Endothelial cell of umbilical vein (primary cell): Measurements from ENCODE around the gene NAMPT. TPM values are rescaled to one million over a fixed set of nuclear protein-coding genes. Genes with fewer than 3 reads are reported as not detected.

Source experiments
- BruUV-seq: library from RNA; stranded (reverse); fragments of 400-500 nt; replicated peaks from 2 replicates; lab custom pipeline; 2021; lab: Mats Ljungman, UMichigan
- CTCF ChIA-PET: fragments of 300-600, 350-600 bp; sonication (Branson Sonifier 250); formaldehyde crosslinking; loops from one replicate; lab custom pipeline; 2021; ENCODE audit warnings: antibody characterized with exemption, inconsistent platforms; lab: Charles Lee
- POLR2A ChIA-PET: fragments of 300-600, 350-600 bp; sonication (Branson Sonifier 250); formaldehyde crosslinking; loops from one replicate; lab custom pipeline; 2021; ENCODE audit warnings: antibody characterized with exemption, inconsistent platforms; lab: Charles Lee
- DNase-seq: peaks from one replicate; pipeline ENCODE4 v3.0.0-alpha.2; 2011; ENCODE audit warnings: low read depth, low spot score
- FAIRE-seq: peaks from 2 replicates; lab custom pipeline; 2011; peaks lifted over from hg19 to GRCh38; lab: Jason Lieb, UNC
- H2AFZ ChIP-seq: 2 replicates; pipeline ENCODE4 v1.6.0; 2012; ENCODE audit warnings: low read depth, low read length, control low read depth, inconsistent platforms
- H3K27ac ChIP-seq: 2 replicates; pipeline ENCODE4 v1.5.1; 2011; ENCODE audit warnings: low read depth, mild to moderate bottlenecking, control low read depth, low read length, moderate library complexity; ENCODE audit not compliant: insufficient read depth
- H3K27me3 ChIP-seq, 2 experiments: 2 replicates each; pipeline versions ENCODE4 v1.6.0 to v1.6.1; 2011; ENCODE audit warnings: low read length in 2 of 2, mixed read lengths in 1 of 2; ENCODE audit not compliant: control insufficient read depth in 2 of 2, insufficient read depth in 2 of 2
- H3K36me3 ChIP-seq, 2 experiments: 2 replicates in 1 of 2; 3 replicates in 1 of 2; pipeline ENCODE4 v1.5.1; 2011; ENCODE audit warnings: low read length in 2 of 2, mild to moderate bottlenecking in 1 of 2, moderate library complexity in 1 of 2; ENCODE audit not compliant: control insufficient read depth in 2 of 2, insufficient read depth in 2 of 2; ENCODE audit errors: extremely low read depth in 1 of 2
- H3K4me1 ChIP-seq: 3 replicates; pipeline ENCODE4 v1.5.1; 2011; ENCODE audit warnings: mild to moderate bottlenecking, low read length; ENCODE audit not compliant: control insufficient read depth, insufficient read depth; ENCODE audit errors: extremely low read depth
- H3K4me2 ChIP-seq: 2 replicates; pipeline ENCODE4 v1.6.1; 2011; ENCODE audit warnings: low read length, control low read depth, mixed read lengths; ENCODE audit not compliant: insufficient read depth
- H3K4me3 ChIP-seq, 3 experiments: fragments of 200-600 bp in 1 of 3; sonication (generic), shearing (Covaris generic) in 1 of 3; replicated peaks in 1 of 3; 2 replicates each; pipeline ENCODE4 v1.5.1; 2011 to 2016; ENCODE audit warnings: control low read depth in 3 of 3, low read length in 3 of 3, mild to moderate bottlenecking in 2 of 3, inconsistent platforms in 1 of 3, low read depth in 1 of 3, moderate library complexity in 1 of 3; ENCODE audit not compliant: insufficient read depth in 1 of 3
- H3K79me2 ChIP-seq: 2 replicates; pipeline ENCODE4 v1.6.0; 2012; ENCODE audit warnings: low read length, inconsistent platforms; ENCODE audit not compliant: control insufficient read depth, insufficient read depth
- H3K9ac ChIP-seq: replicated peaks from 2 replicates; pipeline ENCODE3; 2011; ENCODE audit warnings: low read length, control low read depth; ENCODE audit not compliant: insufficient read depth; ENCODE audit errors: extremely low read depth
- H3K9me1 ChIP-seq: replicated peaks from 3 replicates; pipeline ENCODE4 v1.6.0; 2011; ENCODE audit warnings: mild to moderate bottlenecking, low read length; ENCODE audit not compliant: control insufficient read depth, insufficient read depth; ENCODE audit errors: extremely low read depth
- H3K9me3 ChIP-seq: replicated peaks from 2 replicates; pipeline ENCODE4 v1.5.1; 2012; ENCODE audit warnings: low read length, inconsistent platforms; ENCODE audit not compliant: control insufficient read depth, insufficient read depth
- H4K20me1 ChIP-seq: replicated peaks from 2 replicates; pipeline ENCODE3; 2011; ENCODE audit warnings: mild to moderate bottlenecking, low read length; ENCODE audit not compliant: control insufficient read depth, insufficient read depth; ENCODE audit errors: extremely low read depth
- EZH2 ChIP-seq: IDR thresholded peaks from 2 replicates; pipeline ENCODE4 v1.6.1; 2012; ENCODE audit warnings: borderline replicate concordance, low read depth, mild to moderate bottlenecking, moderate library complexity, low read length, inconsistent platforms; ENCODE audit not compliant: severe bottlenecking
- FOS ChIP-seq: IDR thresholded peaks from 2 replicates; pipeline ENCODE4 v1.6.1; 2011; ENCODE audit warnings: mild to moderate bottlenecking, low read length, moderate library complexity, borderline replicate concordance; ENCODE audit not compliant: insufficient read depth
- GATA2 ChIP-seq: IDR thresholded peaks from 2 replicates; pipeline ENCODE4 v1.7.0; 2011; ENCODE audit warnings: low read depth, mild to moderate bottlenecking, moderate library complexity, mixed read lengths, low read length; ENCODE audit not compliant: insufficient read length, insufficient read depth
- JUN ChIP-seq: IDR thresholded peaks from 2 replicates; pipeline ENCODE4 v1.6.1; 2011; ENCODE audit warnings: borderline replicate concordance, low read depth; ENCODE audit not compliant: insufficient read length, insufficient read depth
- MYC ChIP-seq: IDR thresholded peaks from one replicate; pipeline ENCODE4 v1.6.1; 2011; ENCODE audit warnings: mild to moderate bottlenecking, low read depth, low read length
- POLR2A ChIP-seq: IDR thresholded peaks from 2 replicates; pipeline ENCODE4 v1.6.1; 2012; ENCODE audit warnings: low read depth, mild to moderate bottlenecking, control low read depth, low read length
- POLR2AphosphoS5 ChIP-seq: IDR thresholded peaks from 2 replicates; pipeline ENCODE4 v1.6.1; 2012; ENCODE audit warnings: low read depth, mild to moderate bottlenecking, control low read depth, low read length, moderate library complexity; ENCODE audit not compliant: insufficient read depth
- dilution Hi-C: fragments of 300-500 bp; cut with MboI; formaldehyde crosslinking; loops from one replicate; pipeline ENCODE4 v1.15.0; 2019; ENCODE audit warnings: low sequenced_read_pairs; ENCODE audit not compliant: extremely low pct_ligation_motif_present
- intact Hi-C: fragments of 100-400 bp; cut with micrococcal nuclease; formaldehyde crosslinking; loops from one replicate; pipeline ENCODE4 v1.10.0; 2022
- polyA plus RNA-seq, 4 experiments: library from polyadenylated mRNA; depleted of rRNA in 3 of 4; stranded (reverse) in 3 of 4; unstranded in 1 of 4; fragments of >200 nt; gene quantifications; 2 replicates each; pipeline versions ENCODE4 v1.2.1 to v1.2.3, GENCODE V29; 2011 to 2012; ENCODE audit warnings: missing spikeins in 1 of 4
- total RNA-seq: library from RNA; stranded (reverse); gene quantifications from 2 replicates; pipeline ENCODE4 v1.2.3, GENCODE V29; 2021
- TF ChIP-seq, protein P1 (sequence below): IDR thresholded peaks from 2 replicates; pipeline ENCODE4 v1.6.1; 2011; ENCODE audit not compliant: insufficient read depth, insufficient read length
- TF ChIP-seq, protein P2 (sequence below), 2 donors: IDR thresholded peaks; 1 replicate in 1 of 2; 2 replicates in 1 of 2; pipeline ENCODE4 v1.5.1; 2011; ENCODE audit warnings: low read length in 2 of 2, mild to moderate bottlenecking in 2 of 2, moderate library complexity in 2 of 2, control low read depth in 1 of 2, inconsistent platforms in 1 of 2, low read depth in 1 of 2; ENCODE audit not compliant: insufficient read depth in 1 of 2; ENCODE audit errors: extremely low read depth in 1 of 2

NAMPT gene
- total and polyA plus RNA-seq, 2 donors (not counting 3 experiments of a cell fraction or from before 2014, with no cell fraction given), result 17.5 to 133 TPM

DNA sequence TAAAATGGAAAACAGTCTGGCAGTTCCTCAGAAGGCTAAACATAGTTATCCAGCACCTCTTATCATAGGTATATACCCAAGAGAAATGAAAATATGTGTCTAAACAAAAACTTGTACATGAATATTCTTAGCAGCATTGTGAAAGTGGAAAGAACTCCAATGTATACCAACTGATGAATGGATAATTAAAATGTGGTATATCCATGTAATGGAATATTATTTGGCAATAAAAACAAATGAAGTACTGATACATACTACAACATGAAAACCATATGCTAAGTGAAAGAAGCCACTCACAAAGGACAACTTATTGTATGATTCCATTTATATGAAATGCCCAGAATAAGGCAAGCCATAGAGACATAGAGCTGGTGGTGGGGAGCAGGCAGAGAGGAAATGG lies 32.2 kb upstream of the NAMPT start:
- ChIA-PET CTCF (interaction anchor here (0.8 kb wide), 1 partner anchor 41 kb away, joined by 3 read pairs; no protein-coding TSS in a partner anchor), POLR2A (no interaction called here)
- dilution Hi-C loops, result no loop called here
- no peak overlapping the region for H3K9ac ChIP-seq
- no peak overlapping the region for H2AFZ ChIP-seq
- no peaks in the 10 kb centered on the region for H3K36me3 ChIP-seq
- BruUV-seq, result no TSS peak
- H3K27me3 ChIP-seq, result peaks cover 0 to 1% of the 10 kb centered on the region in 2 experiments
- H3K27ac ChIP-seq, result no peak overlapping the region
- H3K9me3 ChIP-seq, result no peaks in the 10 kb centered on the region
- no peaks in the 10 kb centered on the region for H4K20me1 ChIP-seq
- H3K79me2 ChIP-seq, result no peaks in the 10 kb centered on the region
- intact Hi-C loops, result no loop called here
- no peak overlapping the region for H3K4me3 ChIP-seq
- H3K4me1 ChIP-seq, result peaks cover 15% of the 10 kb centered on the region
- H3K4me2 ChIP-seq, result no peak overlapping the region
- DNase-seq (no peak), FAIRE-seq (no peak)
- TF ChIP-seq, protein P1, sequence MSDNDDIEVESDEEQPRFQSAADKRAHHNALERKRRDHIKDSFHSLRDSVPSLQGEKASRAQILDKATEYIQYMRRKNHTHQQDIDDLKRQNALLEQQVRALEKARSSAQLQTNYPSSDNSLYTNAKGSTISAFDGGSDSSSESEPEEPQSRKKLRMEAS, result no peak
- TF ChIP-seq EZH2, result no peak
- no peak for TF ChIP-seq POLR2AphosphoS5
- TF ChIP-seq MYC, result no peak
- no peak for TF ChIP-seq JUN
- no peak for TF ChIP-seq POLR2A
- no peak for TF ChIP-seq FOS
- TF ChIP-seq, protein P2, sequence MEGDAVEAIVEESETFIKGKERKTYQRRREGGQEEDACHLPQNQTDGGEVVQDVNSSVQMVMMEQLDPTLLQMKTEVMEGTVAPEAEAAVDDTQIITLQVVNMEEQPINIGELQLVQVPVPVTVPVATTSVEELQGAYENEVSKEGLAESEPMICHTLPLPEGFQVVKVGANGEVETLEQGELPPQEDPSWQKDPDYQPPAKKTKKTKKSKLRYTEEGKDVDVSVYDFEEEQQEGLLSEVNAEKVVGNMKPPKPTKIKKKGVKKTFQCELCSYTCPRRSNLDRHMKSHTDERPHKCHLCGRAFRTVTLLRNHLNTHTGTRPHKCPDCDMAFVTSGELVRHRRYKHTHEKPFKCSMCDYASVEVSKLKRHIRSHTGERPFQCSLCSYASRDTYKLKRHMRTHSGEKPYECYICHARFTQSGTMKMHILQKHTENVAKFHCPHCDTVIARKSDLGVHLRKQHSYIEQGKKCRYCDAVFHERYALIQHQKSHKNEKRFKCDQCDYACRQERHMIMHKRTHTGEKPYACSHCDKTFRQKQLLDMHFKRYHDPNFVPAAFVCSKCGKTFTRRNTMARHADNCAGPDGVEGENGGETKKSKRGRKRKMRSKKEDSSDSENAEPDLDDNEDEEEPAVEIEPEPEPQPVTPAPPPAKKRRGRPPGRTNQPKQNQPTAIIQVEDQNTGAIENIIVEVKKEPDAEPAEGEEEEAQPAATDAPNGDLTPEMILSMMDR (IDR thresholded peaks at IDR 0.05; ENCODE audit: extremely low read depth in 1 of 2, insufficient read depth in 1 of 2, low read depth in 1 of 2, low read length in 2 of 2), result no peak
- TF ChIP-seq GATA2, result no peak
- no peaks in the 10 kb centered on the region for H3K9me1 ChIP-seq
